Fibroblast of pulmonary artery (primary cell): ENCODE results near the gene EPM2A.

Source experiments
- DNase-seq: peaks from one replicate; pipeline ENCODE4 v3.0.0-alpha.2; 2010; ENCODE audit warnings: low read depth
- H3K4me3 ChIP-seq: replicated peaks from 2 replicates; pipeline ENCODE4 v1.5.1; 2011; ENCODE audit warnings: low read depth, mild to moderate bottlenecking, control low read depth, low read length, moderate library complexity
- TF ChIP-seq, protein P1 (sequence below): IDR thresholded peaks from 2 replicates; pipeline ENCODE4 v1.5.1; 2011; ENCODE audit warnings: mild to moderate bottlenecking, control low read depth, low read length, inconsistent platforms; ENCODE audit errors: missing control alignments

Gene EPM2A

DNA sequence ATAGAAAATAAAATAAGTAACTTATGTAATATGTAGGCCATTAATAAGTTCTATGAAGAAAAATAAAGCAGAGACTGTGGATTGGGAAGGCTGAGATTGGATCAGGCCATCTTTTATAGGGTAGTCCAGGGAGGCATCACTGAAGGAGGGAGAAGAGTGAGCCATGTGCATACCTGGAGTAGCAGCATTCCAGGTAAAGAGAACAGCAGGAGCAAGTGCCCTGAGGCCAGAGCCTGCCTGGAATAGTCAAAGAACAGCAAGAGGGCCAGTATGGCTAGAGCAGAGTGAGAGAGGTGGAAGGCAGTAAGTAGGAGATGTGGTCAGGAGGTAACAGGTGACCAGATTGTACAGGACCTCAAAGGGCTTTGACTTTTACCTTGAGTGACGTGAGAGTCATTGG is 112.1 kb downstream of the EPM2A start:
- DNase-seq: no peak
- no peak overlapping the region for H3K4me3 ChIP-seq
- TF ChIP-seq, protein P1, sequence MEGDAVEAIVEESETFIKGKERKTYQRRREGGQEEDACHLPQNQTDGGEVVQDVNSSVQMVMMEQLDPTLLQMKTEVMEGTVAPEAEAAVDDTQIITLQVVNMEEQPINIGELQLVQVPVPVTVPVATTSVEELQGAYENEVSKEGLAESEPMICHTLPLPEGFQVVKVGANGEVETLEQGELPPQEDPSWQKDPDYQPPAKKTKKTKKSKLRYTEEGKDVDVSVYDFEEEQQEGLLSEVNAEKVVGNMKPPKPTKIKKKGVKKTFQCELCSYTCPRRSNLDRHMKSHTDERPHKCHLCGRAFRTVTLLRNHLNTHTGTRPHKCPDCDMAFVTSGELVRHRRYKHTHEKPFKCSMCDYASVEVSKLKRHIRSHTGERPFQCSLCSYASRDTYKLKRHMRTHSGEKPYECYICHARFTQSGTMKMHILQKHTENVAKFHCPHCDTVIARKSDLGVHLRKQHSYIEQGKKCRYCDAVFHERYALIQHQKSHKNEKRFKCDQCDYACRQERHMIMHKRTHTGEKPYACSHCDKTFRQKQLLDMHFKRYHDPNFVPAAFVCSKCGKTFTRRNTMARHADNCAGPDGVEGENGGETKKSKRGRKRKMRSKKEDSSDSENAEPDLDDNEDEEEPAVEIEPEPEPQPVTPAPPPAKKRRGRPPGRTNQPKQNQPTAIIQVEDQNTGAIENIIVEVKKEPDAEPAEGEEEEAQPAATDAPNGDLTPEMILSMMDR: no peak

DNA sequence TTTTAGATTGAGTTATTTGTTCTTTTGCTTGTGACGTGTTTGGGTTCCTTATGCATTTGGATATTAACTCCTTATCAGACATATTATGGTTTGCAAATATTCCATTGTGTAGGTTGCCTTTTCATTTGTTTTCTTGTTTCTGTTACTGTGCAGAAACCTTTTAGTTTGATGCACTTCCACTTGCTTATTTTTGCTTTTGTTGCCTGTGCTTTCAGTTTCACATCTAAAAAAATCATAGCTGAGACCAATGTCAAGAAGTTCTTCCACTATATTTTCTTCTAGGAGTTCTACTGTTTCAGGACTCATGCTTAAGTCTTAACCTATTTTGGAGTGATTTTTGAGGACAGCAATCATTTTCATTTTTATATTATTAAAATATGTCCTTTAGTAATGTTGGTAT is 113.5 kb downstream of the EPM2A start:
- no peak overlapping the region for H3K4me3 ChIP-seq
- TF ChIP-seq, protein P1: no peak

DNA sequence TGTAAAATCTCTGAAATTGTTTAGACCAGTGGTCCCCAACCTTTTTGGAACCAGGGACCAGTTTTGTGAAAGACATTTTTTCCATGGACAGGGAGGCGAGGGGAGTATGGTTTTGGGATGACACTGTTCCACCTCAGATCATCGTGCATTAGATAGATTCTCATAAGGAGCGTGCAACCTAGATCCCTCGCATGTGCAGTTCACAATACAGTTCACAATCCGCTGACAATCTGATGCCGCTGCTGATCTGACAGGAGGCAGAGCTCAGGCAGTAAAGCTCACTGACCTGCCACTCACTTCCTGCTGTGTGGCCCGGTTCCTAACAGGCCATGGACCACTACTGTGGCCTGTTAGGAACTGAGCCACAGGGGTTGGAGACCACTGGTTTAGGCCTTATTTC is 115.2 kb downstream of the EPM2A start:
- H3K4me3 ChIP-seq: no peak overlapping the region
- TF ChIP-seq, protein P1: no peak
- DNase-seq: no peak

More for the DNA sequence above, 113.5 kb downstream of the EPM2A start:
- DNase-seq: no peak

DNA sequence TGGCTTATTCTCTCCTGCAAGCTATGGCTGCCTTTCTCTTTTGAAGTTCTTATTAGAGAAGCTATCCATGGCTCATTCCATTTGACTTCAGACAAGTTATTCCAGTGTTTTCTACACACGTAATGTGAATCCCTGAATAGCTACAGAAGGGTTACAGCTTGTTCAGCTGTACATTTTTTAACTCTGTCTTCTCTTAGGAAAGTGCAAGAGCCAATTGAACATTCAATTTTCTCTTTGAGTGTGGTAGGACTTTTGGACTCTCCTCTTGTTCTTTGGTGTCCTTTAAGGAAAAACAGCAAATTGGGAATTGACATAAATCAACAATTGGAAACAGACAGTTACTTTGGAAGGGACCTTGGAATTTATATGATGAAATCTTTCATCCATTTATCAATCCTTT is 125.8 kb downstream of the EPM2A start:
- DNase-seq: no peak
- no peak overlapping the region for H3K4me3 ChIP-seq
- TF ChIP-seq, protein P1: no peak

DNA sequence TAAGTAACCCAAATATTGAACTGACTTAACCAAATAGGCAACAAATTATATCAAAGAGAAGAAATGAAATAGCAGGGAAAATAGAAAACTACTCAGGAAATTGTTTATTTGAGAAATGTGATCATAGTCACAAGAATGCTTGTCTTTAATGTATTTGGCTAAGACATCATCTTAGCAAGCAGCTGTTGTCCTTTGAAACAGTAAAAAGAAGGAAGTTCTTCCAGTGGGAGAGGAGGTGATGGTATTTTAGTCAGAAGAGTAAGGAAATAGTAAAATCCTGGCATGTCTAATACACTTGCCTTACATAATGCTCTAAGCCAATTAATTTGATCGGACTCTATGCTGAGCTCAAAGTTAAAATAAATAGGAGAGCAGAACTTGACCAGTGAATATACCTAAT is 126.5 kb downstream of the EPM2A start:
- H3K4me3 ChIP-seq: no peak overlapping the region
- DNase-seq: no peak
- TF ChIP-seq, protein P1: no peak

DNA sequence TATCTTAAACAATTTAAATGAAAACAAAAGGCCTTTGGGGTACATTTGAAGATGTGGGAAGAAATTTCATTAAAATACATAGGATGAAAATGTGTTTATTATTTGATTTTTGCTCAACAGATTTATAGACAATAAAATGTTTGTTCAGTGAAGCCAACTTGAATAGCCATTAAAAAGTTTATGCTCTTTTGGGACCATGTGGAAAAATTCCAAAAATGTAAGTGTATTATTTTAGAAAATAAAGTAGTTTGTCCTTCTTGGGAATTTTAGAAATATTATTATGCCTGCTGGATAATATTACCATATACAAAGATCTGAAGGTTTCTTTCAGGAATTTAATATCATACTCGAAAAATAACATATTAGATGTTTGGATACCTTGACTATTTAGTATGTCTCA is 131.3 kb downstream of the EPM2A start:
- TF ChIP-seq, protein P1: no peak
- no peak overlapping the region for H3K4me3 ChIP-seq
- DNase-seq: no peak

DNA sequence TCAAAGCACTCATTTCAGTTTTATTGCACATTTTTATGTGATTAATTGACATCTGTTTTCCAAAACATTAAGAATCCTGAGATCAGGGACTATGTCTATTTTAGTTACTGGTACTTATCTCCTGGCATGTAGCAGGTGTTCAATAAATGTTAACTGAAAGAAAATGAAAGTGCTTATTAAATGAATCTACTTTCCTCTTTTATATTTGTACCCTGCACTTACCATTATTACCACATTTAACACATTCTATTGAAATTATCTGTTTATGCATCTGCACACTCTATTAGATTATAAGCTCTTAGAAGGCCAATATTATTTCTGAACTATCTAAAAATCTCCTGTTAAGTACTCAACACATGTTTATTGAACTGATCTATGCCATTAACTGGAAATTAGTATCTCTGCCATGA is 131.9 kb downstream of the EPM2A start:
- H3K4me3 ChIP-seq: no peak overlapping the region
- TF ChIP-seq, protein P1: no peak
- no peak for DNase-seq
